ENCODE results near the gene RBM47.
"Not testable (repeated sequence)": the region's sequence is repeated elsewhere in the genome, so short reads cannot be mapped to it uniquely, and the experiment has no call there.

Gene RBM47

GRCh38 chr4:40562208-40562607 is 67.5 kb downstream of the RBM47 start:
- no peak for DNase-seq (ENCODE audit: low spot score)

DNA sequence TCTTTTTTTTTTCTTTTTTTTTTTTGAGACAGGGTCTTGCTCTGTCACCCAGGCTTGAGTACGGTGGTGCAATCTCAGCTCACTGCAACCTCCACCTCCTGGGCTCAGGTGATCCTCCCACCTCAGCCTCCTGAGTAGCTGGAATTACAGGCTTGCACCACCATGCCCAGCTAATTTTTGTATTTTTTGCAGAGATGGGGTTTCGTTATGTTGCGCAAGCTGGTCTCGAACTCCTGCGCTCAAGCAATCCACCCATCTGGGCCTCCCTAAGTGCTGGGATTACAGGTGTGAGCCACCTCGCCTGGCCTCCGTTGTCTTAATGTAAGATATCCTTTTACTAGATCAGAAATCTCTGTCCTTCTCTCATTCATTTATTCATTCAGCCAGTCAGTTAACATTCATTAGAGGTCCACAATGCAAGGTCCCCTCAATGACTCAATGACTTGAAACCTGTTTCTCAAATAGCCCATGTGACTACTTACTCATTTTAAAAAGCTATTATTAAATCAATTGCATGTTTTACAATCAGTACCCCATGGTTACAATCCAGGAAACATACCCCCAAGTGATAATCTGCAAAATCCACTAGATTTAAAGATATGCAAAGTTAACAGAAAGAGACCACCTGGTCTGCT is 68.0 kb downstream of the RBM47 start:
- DNase-seq (ENCODE audit: low spot score): not testable (repeated sequence)

DNA sequence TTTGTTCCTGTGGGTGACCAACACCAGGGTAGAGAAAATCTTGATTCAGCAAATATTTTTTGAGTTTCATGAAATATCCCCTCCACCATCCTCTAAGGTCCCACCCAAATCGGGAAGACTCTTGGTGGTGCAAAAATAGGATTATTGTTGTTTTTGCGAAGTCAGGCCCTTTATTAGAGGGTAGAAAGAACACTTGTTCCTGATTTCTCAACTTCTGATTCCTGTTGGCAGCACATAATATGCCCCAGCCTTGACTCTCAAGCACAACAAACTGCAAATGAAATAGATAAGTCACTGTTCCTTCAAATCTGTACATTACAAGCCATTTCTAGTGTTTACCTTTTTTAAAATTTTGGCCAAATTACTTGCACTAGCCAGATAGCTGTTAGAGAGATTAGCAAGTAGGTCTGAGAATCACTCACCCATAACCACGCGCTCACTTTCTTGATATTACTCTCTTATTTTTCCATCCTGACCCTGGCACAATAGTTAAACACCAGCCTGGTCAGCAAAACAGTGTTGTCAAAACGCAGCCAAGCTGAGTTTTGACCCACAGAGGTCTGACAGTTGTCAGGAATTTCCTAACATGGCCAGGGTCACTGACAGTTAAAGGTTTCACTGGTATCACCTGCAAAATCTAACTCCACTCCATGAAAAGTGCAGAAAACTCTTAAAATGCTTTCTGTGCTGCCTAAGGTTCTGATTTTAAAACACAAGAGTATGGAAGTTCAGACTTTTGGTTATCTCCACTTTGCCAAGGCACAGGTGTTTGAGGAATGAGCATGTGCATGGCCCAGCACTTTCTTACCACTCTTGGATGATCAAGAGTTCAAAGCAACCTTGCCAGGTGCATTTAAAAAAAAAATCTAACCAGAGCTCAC is 69.8 kb downstream of the RBM47 start:
- no peak for DNase-seq (ENCODE audit: low spot score)

DNA sequence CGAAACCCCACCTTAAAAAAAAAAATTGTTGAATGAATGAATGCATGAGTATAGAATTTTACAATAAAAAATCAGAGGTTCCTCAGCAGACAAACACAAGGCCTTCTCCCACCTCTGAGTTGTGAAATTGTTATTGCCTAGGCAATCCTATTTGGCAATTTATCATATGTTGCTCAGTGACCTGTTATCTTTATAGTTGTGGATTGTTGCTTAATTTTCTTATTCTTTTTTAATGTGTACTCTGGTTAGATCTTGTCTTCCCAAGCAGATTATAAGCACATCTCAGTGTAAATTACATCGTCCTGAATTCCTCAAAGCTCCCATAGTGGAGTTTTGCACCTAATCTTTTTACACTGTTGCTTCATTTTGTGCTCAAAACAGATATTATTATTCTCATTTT is 71.9 kb downstream of the RBM47 start:
- DNase-seq (ENCODE audit: low spot score): no peak

DNA sequence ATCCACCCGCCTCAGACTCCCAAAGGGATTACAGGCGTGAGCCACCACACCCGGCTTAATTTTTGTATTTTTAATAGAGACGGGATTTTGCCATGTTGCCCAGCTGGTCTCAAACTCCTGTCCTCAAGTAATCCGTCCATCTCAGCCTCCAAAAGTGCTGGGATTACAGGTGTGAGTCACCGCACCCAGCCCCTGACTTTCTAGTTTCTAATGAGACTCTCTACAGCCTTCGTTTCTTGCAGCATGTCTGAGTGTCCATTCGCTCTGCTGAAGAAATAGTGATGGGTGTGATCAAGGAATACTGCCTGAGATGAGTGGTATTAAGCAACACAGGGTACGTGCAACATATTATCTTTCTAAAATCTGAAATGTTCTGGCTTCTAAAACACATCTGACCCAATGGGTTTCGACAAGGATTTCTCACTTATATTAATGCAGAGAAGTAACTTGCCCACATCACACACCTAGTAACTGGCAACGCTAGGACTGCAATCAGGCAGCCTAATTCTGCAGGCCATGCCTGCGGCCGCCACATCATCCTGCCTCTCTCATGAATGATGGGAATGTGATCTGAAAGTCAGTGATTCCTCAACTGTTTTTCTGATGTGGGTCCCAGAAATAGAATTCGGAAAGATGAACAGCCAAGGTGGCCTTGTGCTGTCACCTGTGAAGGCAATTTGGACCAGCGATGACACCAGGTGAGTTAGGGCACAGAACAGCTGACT is 74.3 kb downstream of the RBM47 start:
- no peak for DNase-seq (ENCODE audit: low spot score)

- not testable (repeated sequence) for DNase-seq (ENCODE audit: low spot score)
Measured at GRCh38 chr4:40554641-40555040, 75.0 kb downstream of the RBM47 start.

- no peak for DNase-seq (ENCODE audit: low spot score)
Measured at GRCh38 chr4:40553995-40554394, 75.7 kb downstream of the RBM47 start.

GRCh38 chr4:40552536-40552935 is 77.1 kb downstream of the RBM47 start:
- DNase-seq (ENCODE audit: low spot score): peak; percentile 30

DNA sequence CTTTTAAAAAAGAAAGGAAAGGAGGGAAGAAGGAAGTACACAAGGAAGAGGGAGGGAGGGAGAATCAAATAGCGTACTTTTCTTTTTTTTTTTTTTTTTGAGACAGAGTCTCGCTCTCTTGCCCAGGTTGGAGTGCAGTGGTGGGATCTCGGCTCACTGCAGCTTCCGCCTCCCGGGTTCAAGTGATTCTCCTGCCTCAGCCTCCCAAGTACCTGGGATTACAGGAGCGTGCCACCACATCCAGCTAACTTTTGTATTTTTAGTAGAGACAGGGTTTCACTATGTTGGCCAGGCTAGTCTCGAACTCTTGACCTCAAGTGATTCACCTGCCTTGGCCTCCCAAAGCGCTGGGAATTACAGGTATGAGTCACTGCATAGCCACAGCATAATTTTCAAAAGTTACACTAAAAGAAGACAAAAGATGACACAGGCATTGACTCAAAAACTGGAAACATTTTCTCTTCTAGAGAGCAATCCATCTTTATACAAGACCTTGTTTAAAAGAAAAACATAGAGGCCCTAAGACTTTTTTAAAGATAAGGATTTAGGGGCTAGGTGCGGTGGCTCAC is 78.0 kb downstream of the RBM47 start:
- DNase-seq (ENCODE audit: low spot score): not testable (repeated sequence)

- peak; percentile 59 for DNase-seq (ENCODE audit: low spot score)
Measured at GRCh38 chr4:40550948-40551462, 78.7 kb downstream of the RBM47 start.

- no peak for DNase-seq (ENCODE audit: low spot score)
Measured at GRCh38 chr4:40550196-40550595, 79.5 kb downstream of the RBM47 start.

GRCh38 chr4:40548256-40548655 is 81.4 kb downstream of the RBM47 start:
- no peak for DNase-seq (ENCODE audit: low spot score)

GRCh38 chr4:40547789-40548132 is 81.9 kb downstream of the RBM47 start:
- DNase-seq (ENCODE audit: low spot score): no peak

- peak; percentile 20 for DNase-seq (ENCODE audit: low spot score)
Measured at GRCh38 chr4:40546969-40547788, 82.5 kb downstream of the RBM47 start.

GRCh38 chr4:40546506-40546905 is 83.2 kb downstream of the RBM47 start:
- DNase-seq (ENCODE audit: low spot score): peak; percentile 84

DNA sequence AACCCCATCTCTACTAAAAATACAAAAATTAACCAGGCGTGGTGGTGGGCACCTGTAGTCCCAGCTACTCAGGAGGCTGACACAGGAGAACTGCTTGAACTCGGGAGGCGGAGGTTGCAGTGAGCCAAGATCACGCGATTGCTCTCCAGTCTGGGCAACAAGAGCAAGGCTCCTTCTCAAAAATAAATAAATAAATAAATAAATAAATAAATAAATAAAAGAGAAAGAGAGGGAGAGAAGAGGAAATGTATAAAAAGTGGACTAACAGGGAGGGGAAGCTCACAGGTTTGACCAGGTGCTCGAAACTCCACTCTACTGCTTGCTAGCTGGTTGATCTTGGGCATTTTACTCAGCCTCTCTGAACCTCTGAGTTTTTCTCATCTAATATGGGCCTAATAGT is 84.2 kb downstream of the RBM47 start:
- not testable (repeated sequence) for DNase-seq (ENCODE audit: low spot score)

DNA sequence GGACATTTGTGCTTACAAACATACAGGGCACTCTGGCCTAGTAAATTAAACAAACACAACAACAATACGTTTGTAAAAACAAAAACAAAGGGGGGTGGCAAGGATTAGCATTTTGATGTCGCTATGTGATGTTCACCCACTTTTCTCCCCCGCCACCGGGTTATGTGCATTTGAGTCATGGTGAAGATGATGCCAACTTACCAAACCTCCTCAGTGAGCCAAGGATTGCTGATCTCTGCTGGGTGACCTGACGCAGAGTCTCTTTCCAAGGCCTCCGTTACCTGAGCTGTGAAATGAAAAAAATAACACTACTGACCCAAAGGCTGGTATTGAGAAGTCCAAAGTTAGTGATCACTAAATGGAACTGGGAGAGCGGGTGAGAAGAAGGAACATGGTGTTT is 85.4 kb downstream of the RBM47 start:
- no peak for DNase-seq (ENCODE audit: low spot score)

- DNase-seq (ENCODE audit: low spot score): no peak
Measured at GRCh38 chr4:40540800-40541199, 88.9 kb downstream of the RBM47 start.

DNA sequence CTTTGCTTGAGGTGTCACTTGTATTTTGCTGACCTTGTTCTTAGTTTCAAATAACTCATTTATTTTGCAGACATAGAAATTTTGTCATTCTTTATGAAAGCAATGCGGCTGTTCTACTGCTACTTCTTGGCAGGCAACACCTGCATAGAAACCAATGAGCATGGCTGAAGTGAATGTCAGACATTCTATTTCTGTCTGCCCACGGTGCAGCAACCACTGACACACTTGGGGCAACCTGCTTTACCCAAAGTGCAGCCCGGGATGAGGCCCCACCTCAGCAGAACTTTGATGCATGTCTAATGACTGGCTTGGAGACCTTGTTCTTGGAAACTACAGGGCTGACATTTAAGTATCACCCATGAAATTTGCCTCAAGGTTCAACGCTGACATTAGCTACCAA is 93.6 kb downstream of the RBM47 start:
- no peak for DNase-seq (ENCODE audit: low spot score)

DNA sequence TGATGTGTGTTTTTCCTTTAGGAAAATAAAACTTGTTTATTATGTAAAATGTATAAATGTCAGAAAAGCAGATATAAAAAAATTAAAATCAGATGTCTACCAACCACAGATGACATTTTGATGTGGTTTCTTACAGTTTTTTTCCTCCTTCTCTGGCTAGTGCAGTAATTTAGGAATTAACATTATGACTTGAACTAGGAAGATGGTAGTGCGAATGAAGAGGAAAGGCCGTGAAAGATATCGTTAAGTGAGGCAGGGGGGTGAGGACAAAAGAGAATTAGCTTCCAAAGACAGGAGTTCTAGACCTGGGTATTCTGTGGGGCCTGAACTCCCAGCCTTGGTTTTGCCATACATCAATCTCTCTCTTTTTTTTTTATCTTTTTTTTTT is 98.0 kb downstream of the RBM47 start:
- no peak for DNase-seq (ENCODE audit: low spot score)

GRCh38 chr4:40530961-40531635 is 98.6 kb downstream of the RBM47 start:
- DNase-seq (ENCODE audit: low spot score): peak; percentile 89

Data from LoVo (cell line).